GM21737 (cell line): ENCODE results near the gene SSBP3.

Source experiments
- ATAC-seq: cut with Tn5 transposase; IDR thresholded peaks from one replicate; pipeline ENCODE4 v1.9.1; 2021; ENCODE audit warnings: mild to moderate bottlenecking, moderate library complexity; ENCODE audit not compliant: unreplicated experiment

The SSBP3 gene

DNA sequence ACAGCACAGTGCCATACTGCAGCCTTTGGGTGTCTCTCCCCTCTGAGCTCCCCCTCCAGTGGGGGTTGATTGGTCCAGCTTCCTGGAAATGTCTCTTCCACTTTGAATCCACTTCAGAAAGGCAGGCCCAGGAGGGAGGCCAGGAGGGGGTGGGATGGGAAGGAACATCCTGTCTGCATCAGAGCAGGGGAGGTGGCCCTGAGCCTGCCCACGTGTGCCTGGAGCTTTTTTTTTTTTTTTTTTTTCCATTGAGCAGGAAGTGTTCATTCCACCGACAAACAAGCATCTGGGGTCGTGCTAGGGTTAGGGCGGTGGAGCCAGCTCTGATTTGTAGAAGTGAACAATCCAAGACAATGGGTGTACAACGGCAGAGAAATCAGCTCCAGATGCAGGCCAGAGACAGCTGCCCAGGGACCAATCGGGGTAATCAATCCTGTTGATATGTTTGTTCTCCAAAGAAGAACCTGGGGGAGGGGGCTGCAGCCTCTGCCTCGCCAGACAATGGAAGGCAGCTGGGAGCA, 93.3 kb downstream of the SSBP3 start:
- ATAC-seq, result no peak

DNA sequence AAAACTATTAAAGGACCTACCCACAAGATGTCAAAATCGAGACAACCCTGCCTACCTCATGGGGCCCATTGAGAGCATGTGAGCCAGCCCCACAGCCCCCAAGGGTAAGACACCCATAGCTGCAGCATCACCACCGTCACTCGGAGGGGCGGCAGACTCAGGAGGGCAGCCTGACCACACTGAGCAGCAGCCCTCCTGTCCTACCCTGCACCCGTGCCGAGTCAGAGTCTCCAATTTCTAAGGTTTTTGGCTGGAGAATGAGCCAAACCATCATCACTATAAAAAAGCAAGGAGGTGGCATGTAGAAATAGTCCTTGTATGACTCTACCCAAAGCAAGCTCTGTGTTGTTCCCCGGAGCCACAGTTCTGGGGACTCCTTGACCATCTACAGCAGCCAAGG, 94.7 kb downstream of the SSBP3 start:
- no peak for ATAC-seq

GRCh38 chr1:54310439-54311328, 95.5 kb downstream of the SSBP3 start:
- ATAC-seq, result no peak

- no peak for ATAC-seq
Measured at GRCh38 chr1:54309631-54310366, 96.4 kb downstream of the SSBP3 start.

DNA sequence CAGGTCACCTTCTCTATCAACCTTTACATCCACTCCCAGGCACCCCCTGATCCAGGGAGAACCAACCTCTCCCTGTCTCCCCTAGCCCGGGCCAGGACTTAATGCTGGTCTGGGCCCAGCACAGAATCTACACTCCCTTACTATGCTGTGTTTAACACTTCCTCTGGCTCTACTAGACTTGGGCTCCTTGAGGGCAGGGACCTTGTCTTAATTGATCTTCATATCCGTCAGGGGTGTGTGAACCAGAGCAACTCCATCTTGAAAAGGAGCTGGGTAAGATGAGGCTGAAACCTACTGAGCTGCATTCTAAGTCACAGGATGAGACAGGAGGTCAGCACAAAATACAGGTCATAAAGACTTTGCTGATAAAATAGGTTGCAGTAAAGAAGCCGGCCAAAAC, 98.9 kb downstream of the SSBP3 start:
- no peak for ATAC-seq

- ATAC-seq, result no peak
Measured at GRCh38 chr1:54305906-54306514, 100.2 kb downstream of the SSBP3 start.

- no peak for ATAC-seq
Measured at GRCh38 chr1:54304518-54304917, 101.7 kb downstream of the SSBP3 start.

GRCh38 chr1:54302951-54303843, 103.0 kb downstream of the SSBP3 start:
- ATAC-seq, result no peak

GRCh38 chr1:54302549-54302948, 103.6 kb downstream of the SSBP3 start:
- ATAC-seq, result no peak

GRCh38 chr1:54301497-54301896, 104.7 kb downstream of the SSBP3 start:
- no peak for ATAC-seq

- ATAC-seq, result no peak
Measured at GRCh38 chr1:54300401-54300800, 105.8 kb downstream of the SSBP3 start.

GRCh38 chr1:54299037-54299436, 107.2 kb downstream of the SSBP3 start:
- no peak for ATAC-seq

- ATAC-seq, result no peak
Measured at GRCh38 chr1:54298284-54299033, 107.7 kb downstream of the SSBP3 start.

DNA sequence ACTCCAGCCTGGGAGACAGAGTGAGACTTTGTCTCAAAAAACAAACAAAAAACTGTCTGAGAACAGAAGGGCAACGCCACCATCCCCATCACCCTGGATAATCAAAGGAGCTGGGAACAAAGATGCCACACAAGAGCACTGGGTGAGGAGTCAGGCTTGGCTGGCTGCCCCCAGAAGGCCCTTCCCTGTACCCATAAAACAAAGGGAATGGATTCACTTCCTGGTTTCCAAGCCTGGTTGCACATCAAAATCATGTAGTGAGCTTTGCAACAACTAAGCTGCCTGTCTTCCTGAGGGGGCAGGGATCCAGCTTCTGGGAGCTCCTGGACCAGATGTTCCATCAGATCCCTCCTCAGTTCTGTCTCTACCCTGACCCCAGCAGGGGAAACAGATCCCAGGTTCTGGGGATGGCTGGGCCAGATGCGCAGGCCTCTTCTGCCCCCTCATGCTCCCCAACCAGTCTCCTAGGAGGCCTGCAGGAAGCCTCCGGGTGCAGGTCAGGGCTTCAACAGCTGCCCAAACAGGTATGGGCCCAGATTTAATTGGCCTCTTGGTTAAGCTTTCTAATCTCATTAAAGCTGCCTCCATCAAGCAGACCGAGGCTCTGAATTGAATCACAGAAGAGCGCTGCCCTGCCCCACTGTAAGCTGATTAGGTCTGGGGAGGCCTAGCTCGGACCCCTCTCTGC, 108.5 kb downstream of the SSBP3 start:
- ATAC-seq, result no peak

- ATAC-seq, result no peak
Measured at GRCh38 chr1:54296666-54297065, 109.5 kb downstream of the SSBP3 start.

DNA sequence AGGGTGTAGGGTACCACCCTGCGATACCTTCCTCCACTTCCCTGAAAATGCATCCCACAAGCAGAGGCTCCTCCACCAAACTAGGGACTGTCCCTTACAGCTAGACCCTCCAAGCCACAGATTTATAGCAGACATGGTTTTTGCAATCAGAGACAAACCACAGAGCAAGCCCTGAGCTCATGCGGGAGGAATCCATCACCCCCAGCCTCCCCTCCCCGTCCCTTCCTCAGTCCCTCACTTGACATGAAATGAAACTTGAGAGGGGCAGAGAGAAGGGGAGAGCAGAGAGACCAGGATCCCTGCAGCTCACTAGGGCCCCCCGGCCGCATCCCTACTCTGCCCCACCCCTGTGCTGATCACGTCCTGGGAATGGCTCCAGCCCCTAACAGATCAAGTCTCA, 111.3 kb downstream of the SSBP3 start:
- ATAC-seq, result no peak

- ATAC-seq, result no peak
Measured at GRCh38 chr1:54292002-54292911, 113.9 kb downstream of the SSBP3 start.
